HG03520 (cell line): ENCODE data around the gene RAD50.
"Not testable (repeated sequence)": the region's sequence is repeated elsewhere in the genome, so short reads cannot be mapped to it uniquely, and the experiment has no call there.

ENCODE experiments used
- ATAC-seq: cut with Tn5 transposase; IDR thresholded peaks from one replicate; pipeline ENCODE4 v1.9.1; 2021; ENCODE audit warnings: mild to moderate bottlenecking, moderate library complexity; ENCODE audit not compliant: unreplicated experiment

RAD50 gene

DNA sequence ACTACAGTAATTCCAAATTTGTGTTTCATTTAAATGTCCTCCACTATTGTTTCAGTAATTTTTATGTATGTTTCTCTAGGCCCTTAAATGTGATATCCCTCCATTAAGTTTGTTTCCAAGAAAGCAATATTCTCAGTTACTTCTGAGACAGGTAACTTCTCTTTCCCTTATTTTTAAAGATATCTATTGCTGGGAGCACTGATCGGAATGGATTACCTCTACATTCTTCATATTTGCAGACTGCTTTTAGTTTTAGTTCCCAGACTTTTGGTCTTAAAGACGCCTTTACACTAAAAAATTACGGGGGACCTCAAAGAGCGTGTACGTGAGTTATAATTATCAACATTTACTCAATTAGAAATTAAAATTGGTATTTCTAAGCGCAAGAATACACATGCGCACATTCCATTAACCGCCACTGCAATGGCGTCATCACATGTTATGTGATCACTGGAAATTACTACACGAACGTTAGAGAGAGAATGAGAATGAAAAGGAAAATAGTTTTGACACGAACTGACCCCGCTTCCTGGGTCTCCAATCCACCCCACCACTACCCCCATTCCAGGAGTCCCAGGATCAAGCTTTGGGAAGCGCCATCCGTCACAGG, 519 bp upstream of the RAD50 start:
- ATAC-seq = no peak

DNA sequence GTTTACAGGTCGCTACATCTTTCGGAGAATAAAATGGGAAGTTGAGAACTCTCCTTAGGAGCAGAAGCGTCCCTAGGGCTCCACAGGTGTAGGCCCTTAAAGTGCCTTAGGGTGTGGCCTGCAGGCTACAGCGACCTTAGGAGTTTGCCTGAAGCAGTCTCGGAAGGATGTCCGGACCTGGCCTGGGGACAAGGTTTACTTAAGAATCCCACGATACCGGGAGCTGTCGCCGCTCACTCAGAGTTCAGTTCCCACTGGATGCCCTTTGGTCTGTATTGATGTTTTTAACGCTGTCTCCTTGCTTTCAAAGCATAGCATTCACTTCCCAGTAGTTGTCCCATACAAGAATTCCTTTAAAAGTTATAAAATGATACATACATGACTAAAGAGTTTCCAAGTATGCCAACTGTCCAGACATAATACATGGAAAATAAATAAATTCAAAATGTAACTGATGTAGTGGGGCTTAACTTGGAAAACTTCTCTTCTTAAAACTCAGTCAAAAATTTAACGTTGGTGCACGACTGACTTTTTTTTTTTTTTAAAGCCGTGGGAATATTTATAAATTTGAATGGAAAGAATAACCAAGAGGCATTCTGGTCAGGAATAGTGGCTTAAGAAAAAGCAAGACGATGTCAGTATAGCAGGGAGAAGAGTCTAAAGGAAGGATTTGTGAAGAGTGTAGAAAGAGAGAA, 848 bp downstream of the RAD50 start:
- no peak for ATAC-seq

DNA sequence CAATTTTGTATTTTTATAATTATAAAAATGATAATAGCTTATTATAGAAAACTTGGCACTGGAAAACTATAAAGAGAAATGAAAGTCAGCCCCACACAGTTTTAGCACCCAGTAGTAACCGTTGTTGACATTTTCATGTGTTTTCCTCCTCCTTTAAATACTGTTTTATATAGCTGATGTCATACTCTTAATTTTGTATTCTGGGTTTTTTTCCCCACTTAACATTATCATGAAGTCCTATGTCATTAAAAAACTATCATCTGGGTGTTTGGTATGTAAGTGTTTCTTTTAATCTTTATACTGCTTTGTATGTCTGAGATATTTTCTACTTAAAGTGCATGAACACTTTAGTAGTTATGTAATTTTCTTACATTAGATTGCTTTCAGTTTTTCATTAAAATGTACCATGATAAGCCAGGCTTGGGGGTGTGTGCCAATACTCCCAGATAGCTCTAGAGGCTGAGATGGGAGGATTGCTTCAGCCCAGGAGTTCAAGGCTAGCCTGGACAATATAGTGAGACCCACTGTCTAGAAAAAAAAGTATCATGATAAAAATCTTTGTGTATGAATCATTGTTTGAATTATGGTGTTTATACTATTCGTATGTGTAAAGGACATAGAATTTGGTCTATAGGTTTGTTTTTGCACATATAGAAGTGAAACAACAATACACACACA, 2.7 kb downstream of the RAD50 start:
- no peak for ATAC-seq

DNA sequence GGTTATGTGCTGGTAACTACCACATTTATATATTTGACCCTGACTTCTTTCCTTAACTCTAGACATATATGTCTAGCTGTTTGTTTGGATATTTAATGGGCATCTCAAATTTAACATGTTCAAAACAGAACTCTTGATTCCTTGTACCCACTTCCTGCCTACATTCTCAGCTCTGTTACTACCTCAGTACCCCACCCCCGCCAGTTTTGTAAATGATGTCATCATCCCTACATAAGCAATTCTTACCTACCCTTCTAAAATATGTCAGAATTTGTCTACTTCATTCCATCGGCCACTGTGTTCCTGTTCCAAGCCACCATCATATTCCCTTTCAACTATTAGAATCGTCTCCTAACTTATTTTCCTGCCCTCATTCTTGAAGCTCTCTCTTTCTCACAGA, 4.8 kb downstream of the RAD50 start:
- ATAC-seq = no peak

DNA sequence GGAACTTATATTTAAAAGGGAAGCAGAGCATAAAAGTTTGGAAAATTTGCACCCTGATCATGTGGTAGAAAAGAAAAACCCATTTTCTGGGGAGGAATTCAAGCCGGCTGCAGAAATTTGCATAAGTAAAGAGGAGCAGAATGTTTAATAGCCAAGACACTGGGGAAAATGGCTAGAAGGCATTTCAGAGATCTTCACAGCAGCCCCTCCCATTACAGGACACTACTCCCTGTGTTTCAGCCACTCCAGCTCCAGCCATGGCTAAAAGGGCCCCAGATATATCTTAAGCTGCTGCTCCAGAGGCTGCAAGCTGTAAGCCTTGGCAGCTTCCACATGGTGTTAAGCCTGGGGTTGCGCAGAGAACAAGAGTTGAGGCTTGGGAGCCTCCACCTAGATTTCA, 7.8 kb downstream of the RAD50 start:
- ATAC-seq = not testable (repeated sequence)

DNA sequence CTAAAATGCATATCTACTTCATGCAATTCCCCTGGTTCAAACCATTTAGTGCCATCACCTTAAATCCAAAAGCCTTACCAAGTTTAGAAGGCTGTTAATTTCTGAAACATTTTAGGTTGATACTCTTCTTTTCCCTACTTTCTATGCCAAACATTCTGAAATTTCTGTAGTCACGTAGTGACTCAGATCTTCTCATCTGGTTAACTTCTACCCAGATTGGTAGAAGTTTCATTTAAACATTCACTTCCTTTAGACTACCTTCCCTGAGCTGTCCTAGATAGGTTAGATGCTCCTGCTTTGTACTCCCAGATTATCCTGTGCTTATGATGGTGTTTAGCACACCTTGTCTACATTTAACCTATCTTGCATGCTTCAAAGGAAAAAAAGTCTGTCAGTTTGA, 9.9 kb downstream of the RAD50 start:
- no peak for ATAC-seq

DNA sequence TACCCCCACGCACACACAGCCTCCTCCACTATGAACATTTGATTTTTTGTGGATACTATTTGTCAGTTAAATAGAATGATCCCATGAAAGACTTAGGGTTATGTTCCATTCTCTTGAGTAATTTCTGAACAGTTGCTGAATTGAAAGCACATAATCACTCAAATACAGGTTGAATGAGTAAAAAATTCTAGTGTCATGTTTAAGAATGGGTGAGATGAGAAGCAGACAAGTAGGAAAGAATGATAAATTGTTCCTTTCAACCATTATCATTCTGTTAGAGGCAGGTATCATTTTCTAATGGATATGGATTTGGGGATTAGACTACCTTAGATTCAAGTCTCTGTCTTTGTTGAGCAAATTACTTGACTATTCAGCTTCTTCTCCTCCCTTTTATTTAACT, 19.3 kb downstream of the RAD50 start:
- no peak for ATAC-seq

DNA sequence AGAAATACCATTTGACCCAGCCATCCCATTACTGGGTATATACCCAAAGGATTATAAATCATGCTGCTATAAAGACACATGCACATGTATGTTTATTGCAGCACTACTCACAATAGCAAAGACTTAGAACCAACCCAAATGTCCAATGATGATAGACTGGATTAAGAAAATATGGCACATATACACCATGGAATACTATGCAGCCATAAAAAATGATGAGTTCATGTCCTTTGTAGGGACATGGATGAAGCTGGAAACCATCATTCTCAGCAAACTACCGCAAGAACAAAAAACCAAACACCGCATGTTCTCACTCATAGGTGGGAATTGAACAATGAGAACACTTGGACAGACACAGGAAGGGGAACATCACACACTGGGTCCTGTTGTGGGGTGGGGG, 27.8 kb downstream of the RAD50 start:
- not testable (repeated sequence) for ATAC-seq

DNA sequence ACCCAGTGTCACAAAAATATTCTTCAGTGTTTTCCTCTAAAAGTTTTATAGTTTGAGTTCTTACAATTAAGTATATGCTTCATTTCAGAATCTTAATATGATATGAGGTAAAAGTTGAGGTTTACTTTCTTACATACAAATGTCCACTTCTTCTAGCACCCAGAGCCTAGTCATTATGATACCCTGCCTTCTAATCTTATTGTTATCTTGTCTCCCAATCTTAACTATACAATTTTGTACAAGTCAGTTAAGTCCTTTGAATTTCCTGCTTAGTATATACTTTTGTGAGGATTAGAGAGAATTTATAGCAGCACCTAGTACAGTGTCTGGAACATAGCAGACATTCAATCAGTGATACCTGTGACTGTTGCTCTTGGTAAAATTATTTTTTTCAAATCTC, 29.3 kb downstream of the RAD50 start:
- ATAC-seq = no peak

DNA sequence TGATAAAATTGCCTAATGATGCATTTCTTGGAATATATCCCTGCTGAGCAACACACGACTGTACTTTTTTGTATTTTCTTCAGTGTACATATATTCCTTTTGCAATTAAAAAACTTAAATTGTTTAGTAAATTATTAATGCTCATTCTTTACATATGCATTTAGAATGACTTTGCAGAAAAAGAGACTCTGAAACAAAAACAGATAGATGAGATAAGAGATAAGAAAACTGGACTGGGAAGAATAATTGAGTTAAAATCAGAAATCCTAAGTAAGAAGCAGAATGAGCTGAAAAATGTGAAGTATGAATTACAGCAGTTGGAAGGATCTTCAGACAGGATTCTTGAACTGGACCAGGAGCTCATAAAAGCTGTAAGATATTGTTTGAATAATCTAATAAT, 32.7 kb downstream of the RAD50 start:
- ATAC-seq = no peak

DNA sequence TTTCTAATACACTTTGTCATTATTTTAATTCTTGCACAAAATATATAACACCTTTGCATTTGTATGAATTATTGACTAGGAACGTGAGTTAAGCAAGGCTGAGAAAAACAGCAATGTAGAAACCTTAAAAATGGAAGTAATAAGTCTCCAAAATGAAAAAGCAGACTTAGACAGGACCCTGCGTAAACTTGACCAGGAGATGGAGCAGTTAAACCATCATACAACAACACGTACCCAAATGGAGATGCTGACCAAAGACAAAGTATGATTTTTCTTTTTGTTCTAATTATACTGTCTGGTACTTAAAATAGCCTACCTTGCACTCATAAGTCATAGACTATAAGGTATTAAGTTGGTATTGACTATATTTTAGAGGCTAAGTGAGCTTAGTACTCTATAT, 34.4 kb downstream of the RAD50 start:
- ATAC-seq = no peak

DNA sequence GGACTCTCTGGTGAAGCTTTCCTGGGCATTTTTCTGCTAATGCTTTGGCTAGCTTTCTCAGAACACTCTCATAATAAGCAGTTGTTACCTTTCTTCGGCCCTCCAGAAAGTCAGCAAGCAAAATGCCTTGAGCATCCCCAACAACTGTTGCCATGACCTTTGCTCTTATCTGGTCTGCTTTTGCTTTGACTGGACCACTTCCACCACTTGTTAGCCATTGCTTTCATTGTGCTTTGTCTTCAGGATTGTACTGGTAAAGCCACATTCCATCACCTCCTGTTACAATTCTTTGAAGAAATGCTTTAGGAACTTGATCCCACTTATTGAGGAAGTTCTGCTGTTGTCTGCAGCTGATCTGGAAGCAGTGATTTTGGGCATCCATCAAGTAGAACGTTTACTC, 35.7 kb downstream of the RAD50 start:
- no peak for ATAC-seq

DNA sequence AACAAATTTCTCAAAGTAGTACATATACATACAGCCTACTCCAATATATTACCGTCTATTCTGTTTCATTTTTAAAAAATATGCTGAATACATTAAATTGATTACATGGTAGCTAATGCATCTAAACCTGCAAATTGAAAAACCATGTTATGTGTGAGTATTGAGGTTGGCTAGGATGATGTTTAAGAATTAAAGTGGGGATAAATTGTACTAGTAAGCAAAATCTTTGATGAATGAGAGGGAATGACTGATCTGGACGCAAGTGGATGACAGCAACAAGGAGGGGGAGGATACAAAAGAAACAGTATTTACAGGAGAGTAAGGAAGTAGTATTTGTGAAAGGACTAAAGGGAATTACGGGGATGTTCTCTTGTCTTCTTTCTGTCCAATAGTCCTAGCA, 37.4 kb downstream of the RAD50 start:
- no peak for ATAC-seq

DNA sequence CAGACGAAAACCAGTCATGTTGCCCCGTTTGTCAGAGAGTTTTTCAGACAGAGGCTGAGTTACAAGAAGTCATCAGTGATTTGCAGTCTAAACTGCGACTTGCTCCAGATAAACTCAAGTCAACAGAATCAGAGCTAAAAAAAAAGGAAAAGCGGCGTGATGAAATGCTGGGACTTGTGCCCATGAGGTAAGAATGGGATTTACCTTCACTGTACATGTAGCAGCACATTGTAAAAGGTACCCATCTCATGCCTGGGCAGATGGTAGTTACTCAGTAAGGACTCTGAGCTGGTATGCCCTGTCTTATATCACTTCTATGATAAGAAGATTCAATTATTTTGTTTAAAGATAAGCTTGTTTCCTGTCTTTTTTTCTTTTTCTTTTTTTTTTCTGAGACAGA, 38.8 kb downstream of the RAD50 start:
- no peak for ATAC-seq

DNA sequence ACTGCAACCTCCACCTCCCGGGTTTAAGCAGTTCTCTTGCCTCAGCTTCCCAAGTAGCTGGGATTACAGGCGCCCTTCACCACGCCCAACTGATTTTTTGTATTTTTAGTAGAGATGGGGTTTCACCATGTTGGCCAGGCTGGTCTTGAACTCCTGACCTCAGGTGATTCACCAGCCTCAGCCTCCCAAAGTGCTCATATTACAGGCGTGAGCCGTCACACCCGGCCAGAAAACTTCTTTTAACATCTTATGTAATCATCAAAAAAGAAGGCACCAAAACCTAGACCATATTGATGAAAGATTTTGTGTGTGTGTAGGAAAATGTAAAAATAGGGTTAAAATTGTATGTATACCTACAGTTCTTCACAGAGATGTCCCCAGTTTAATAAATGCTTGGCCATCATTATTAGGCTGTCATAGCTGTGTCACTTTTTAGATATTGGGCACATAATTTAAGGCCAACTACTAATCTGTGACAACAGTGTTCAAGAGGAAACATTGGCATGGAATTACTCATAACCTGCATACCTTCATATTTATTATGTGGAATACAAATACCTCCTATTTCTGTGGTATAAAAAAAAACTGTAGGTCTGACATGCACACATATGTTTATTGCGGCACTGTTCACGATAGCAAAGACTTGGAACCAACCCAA, 44.4 kb downstream of the RAD50 start:
- no peak for ATAC-seq

DNA sequence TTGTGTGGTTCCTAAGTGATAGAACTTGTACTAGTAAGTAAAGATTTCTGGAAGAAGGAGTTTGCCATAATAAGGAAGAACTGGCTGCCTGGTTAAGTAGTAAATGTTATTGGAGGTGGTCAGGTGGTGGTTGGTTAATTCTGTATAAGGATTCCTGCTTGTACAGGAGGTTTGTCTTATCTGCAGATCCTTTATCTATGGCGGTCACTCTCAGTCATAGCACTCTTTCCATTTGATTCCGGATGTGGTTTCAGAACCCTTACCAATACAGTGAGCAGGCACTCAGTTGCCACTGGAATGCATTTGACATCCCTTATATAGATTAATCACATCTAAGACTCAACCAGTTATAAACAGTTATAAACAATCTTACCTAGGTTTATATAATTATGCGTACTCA, 50.3 kb downstream of the RAD50 start:
- ATAC-seq = no peak

DNA sequence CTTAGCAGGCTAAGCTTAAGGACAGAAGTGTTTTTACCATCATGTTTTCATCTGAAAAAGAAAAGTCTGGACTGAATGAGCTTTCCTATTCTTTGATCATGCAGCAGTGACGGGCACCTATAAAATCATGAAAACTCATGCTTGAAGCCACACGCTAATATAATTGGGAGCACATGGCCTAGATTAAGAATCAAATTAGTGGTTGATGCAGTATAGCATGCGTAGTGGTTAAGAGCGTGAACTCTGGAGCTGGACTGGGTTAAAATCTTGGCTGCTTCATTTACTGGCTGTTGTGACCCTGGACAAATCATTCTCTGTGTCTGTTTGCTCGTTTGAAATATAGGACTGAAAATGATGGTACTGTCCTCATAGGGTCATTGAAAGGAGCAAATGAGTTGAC, 51.3 kb downstream of the RAD50 start:
- no peak for ATAC-seq

DNA sequence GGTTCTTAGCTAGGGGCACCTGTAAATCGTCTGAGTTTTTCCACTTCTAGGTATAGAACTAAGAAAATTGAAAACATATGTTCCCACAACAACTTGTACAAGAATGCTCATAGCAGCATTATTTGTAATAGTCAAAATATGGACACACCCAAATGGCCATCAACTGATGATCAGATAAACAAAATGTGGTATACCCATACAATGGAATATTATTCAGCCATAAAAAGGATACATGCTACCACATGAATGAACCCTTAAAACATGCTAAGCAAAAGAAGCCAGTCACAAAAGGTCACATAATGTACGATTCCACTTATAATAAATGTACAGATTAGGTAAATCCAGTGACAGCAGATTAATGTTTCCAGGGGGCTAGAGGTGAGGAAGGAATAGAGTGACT, 55.2 kb downstream of the RAD50 start:
- ATAC-seq = no peak

DNA sequence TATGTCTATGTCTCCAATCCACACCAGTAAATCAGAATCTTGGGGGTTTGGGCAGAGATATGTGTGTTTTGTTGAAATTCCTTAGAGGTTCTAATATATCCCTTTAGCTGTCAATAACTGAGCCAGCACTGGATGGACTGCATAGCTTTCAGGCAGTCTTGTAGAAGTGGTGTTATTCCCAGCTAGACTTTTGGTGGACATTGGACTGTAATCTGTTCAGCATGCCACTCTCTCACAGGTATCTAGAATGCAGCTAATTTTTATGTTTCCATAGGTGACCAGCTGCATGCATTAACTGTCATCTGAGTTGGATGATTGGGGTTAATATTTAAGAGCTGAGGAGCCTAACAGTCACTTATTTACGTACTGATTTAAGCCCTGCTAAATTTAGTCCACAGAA, 56.1 kb downstream of the RAD50 start:
- no peak for ATAC-seq

DNA sequence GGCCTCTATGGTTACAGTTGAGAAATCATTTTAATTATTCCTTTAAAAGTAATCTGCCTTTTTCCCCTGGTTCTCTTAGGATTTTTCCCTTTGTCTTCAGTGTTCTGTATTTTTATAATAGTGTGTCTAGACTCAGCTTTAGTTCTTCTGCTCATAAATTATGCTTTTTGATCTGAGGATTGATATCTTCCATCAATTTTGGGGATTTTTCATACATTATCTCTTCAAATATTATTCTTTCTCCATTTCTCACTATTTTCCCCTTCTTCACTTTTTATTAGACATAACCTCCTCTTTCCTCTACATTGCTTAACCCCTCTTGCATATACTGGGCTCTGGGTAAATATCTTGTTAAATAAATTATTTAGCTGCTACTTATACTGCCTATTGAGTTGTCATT, 64.9 kb downstream of the RAD50 start:
- no peak for ATAC-seq

DNA sequence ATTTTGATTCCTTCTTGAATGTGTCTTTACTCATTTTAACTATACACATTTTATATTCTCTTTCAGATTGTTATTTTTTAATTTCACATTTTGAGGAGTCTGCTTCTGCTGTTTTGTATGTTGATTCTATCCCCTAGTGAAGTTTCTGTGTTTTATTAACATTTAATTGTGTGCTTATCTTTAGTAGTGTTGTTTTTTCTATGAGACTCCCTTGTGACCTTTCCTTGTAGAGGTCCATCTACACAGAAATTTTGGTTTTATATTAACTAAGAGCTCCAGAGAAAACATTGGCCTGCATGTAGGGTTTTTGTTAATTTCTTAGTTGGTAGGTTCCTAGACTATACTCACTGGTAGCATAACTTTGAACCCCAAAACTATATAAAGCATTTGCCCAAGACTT, 65.8 kb downstream of the RAD50 start:
- ATAC-seq = no peak

DNA sequence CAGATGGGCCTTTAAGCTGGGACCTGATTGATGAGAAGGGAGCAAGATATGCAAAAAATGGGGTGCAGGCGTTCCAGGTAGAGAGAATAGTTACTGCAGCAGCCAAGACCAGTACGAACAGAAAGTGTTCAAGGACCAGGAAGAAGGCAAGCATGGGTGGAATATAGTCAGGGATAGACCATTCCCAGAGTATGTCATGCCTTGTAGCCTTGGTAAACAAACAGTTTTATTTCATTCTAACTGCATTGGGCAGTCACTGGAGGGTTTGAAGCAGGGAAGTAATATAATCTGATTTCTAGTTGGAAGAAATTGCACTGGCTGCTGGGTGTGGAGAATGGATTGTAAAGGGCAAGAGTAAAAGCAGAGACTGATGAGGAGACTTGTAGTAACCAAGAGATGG, 70.7 kb downstream of the RAD50 start:
- no peak for ATAC-seq
